Skeletal muscle satellite cell (primary cell): ENCODE data around the gene ERICH2.

ENCODE experiments used
- H3K27me3 ChIP-seq: 2 replicates; pipeline ENCODE4 v1.7.0; 2013; ENCODE audit warnings: low read length; ENCODE audit not compliant: control insufficient read depth, insufficient read depth
- H3K36me3 ChIP-seq: 2 replicates; pipeline ENCODE4 v1.7.0; 2013; ENCODE audit warnings: mild to moderate bottlenecking, control low read depth, low read length; ENCODE audit not compliant: insufficient read depth
- H3K4me1 ChIP-seq: 2 replicates; pipeline ENCODE4 v1.7.0; 2013; ENCODE audit warnings: low read length; ENCODE audit not compliant: control insufficient read depth, insufficient read depth
- H3K4me2 ChIP-seq: 2 replicates; pipeline ENCODE4 v1.7.0; 2013; ENCODE audit warnings: mild to moderate bottlenecking, low read length
- H3K4me3 ChIP-seq: 2 replicates; pipeline ENCODE4 v1.7.0; 2013; ENCODE audit warnings: low read length
- H3K9ac ChIP-seq: 2 replicates; pipeline ENCODE4 v1.7.0; 2013; ENCODE audit warnings: mild to moderate bottlenecking, low read depth, low read length, moderate library complexity
- H3K9me3 ChIP-seq: replicated peaks from 2 replicates; pipeline ENCODE4 v1.7.0; 2013; ENCODE audit warnings: mild to moderate bottlenecking, control low read depth, low read length

The ERICH2 gene

DNA sequence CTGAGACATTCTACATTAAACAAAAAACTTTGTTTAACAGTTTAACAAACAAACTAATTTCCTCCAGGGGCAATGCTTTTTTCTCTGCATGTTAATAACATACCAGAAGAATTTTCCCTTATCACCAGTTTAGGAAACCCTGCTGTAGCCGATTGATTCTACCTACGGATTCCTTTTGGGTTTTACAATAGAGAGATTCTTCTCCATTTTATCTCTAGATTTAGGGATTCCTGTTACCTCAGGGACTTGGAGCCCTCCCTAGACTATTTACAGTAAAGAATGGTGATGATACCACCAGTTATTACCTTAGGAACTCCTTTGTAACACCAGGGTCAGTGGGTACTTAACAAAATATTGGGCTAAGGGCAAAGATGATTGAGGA, 5.3 kb upstream of the ERICH2 start:
- Histone ChIP-seq H3K4me1 (peaks cover under 1% of the 10 kb centered on the region), H3K9ac (no peak overlapping the region), H3K27me3 (no peaks in the 10 kb centered on the region), H3K4me2 (no peak overlapping the region), H3K9me3 (no peaks in the 10 kb centered on the region), H3K36me3 (no peaks in the 10 kb centered on the region), H3K4me3 (no peak overlapping the region)

DNA sequence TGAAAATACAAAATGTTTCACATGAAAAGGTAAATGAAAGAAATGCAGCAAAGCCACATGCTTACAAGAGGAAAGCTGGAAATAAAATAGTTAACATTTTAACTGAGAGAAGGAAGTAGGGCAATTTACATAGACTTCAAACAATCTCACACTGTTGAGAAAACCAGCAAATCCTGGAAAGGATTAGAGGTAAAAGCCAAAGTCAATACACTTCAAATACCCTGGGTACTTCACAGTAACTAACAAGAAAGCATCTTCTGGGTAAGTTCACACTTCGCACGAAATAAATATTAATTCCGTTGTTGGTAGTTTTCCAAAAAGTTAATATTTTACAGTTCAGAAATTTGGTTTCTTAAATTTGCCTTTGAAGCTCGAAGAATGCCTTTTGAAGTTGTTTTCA, 3.5 kb upstream of the ERICH2 start:
- Histone ChIP-seq H3K27me3 (peaks cover 11% of the 10 kb centered on the region), H3K9me3 (no peaks in the 10 kb centered on the region), H3K4me2 (no peak overlapping the region), H3K36me3 (no peaks in the 10 kb centered on the region), H3K4me3 (no peak overlapping the region), H3K9ac (no peak overlapping the region), H3K4me1 (peaks cover 7% of the 10 kb centered on the region)

DNA sequence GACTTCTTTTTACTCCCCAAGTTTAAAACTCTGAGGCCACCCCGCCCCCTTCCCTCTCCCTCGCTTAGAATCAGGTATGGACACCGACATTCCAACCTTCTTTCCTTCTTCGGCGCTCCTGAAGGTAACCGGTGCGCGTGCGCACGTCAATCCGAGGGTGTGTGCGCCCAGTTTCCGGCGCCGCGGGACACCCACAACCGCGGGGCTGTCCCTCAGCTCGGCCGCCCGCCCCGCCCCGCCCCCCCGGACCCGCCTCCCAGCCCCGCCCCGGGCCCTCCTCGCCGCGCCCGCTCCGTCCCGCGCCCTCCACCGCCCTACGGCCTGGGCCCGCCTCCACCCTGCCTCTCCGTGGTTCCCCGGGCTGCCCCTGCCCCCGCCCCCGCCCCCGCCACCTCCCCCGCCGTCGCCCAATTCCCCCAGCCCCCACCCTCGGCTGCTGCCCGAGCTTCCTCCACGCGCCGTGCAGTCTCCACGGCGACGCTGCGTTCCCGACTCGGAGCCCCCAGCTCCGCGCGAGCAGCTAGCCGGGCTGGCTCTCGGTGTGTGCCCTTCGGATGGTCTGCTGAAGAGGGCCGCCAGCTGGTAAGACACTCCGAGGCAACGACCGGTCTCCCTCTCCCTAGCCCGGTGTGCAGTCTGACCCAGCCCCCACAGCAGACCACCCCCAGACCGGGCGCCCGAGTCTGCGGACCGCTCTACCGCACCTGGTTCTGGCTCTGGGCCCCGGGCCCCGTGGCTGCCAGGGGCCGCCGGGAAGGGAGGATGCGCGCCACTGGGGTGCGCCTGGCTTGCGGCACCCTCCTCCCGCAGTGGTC, 635 bp downstream of the ERICH2 start:
- H3K27me3 ChIP-seq = peaks cover 25% of the 10 kb centered on the region
- H3K9me3 ChIP-seq = no peaks in the 10 kb centered on the region
- peak overlapping the region; percentile 98 for H3K4me3 ChIP-seq
- H3K4me2 ChIP-seq = peak overlapping the region; percentile 100
- peak overlapping the region; percentile 81 for H3K9ac ChIP-seq
- H3K36me3 ChIP-seq = no peaks in the 10 kb centered on the region
- peaks cover 7% of the 10 kb centered on the region for H3K4me1 ChIP-seq

DNA sequence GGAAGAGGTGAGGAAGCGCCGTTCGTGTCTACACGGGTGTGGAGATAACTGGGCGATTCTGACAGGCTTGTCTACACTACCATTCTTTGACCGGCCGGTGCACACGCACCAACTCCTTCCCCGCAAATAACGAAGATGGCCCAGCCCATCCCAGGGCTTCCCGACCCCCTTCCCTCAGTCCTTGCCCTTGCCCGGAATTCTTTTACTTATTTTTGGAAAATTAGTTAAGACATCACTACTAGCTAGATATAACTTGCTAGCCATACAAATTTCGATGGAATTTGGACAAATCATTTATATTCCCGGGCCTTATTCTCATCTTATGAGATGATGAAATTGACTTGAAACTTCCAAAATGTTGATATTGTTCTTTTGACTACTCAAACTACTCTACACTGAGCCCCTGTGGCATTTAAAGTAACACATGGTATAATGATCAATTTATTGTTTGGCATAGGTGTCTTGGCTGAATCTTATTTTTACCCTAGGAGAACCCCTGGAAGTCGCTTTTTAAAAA, 1.3 kb downstream of the ERICH2 start:
- peak overlapping the region; percentile 80 for H3K4me3 ChIP-seq

DNA sequence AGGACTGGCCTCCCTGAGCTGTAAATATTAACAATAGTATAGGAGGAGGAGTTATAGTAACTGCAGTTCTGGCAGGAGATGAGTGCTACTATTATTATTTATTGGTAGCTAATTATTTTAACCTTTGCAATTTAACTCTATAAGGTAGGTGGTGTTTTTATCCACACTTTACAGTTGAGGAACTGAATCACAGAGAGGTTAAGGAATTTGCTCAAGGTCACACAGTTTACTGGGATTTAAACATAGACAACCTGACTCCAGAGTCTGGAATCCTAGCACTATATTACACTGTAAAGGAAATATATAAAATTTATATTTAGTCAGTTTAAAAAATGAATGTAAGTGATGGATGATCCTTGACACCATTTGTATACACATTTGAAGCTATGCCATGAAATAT, 2.1 kb downstream of the ERICH2 start:
- H3K4me1 ChIP-seq = peaks cover 7% of the 10 kb centered on the region
- H3K9ac ChIP-seq = no peak overlapping the region
- peaks cover 25% of the 10 kb centered on the region for H3K27me3 ChIP-seq
- H3K4me3 ChIP-seq = no peak overlapping the region
- no peaks in the 10 kb centered on the region for H3K9me3 ChIP-seq
- H3K36me3 ChIP-seq = no peaks in the 10 kb centered on the region
- H3K4me2 ChIP-seq = no peak overlapping the region

More for the DNA sequence above, 1.3 kb downstream of the ERICH2 start:
- peak overlapping the region; percentile 59 for H3K9ac ChIP-seq
- H3K9me3 ChIP-seq = no peaks in the 10 kb centered on the region
- H3K4me2 ChIP-seq = peak overlapping the region; percentile 97
- H3K36me3 ChIP-seq = no peaks in the 10 kb centered on the region
- H3K4me1 ChIP-seq = peaks cover 7% of the 10 kb centered on the region
- H3K27me3 ChIP-seq = peaks cover 25% of the 10 kb centered on the region

DNA sequence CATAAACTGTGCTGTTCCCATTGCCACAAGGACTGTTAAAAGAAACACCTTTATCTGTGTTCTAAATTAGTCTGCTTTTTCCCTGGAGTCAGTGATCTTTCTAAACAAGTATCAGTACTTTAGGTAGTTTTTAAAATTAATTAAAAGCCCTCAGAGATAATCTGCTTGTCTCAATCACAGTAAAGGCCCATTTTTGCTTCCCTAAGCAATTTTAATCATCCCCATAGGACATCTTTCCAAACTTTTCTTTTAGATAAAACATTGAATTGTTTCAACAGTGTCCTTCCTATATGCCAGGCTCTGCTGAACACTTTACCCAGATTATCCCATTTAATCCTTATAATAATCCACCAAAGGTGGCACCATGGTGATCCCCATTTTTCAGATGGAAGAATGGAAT, 3.9 kb downstream of the ERICH2 start:
- Histone ChIP-seq H3K4me1 (peaks cover 7% of the 10 kb centered on the region), H3K27me3 (peaks cover 28% of the 10 kb centered on the region), H3K4me2 (no peak overlapping the region), H3K9me3 (no peaks in the 10 kb centered on the region), H3K9ac (no peak overlapping the region), H3K36me3 (no peaks in the 10 kb centered on the region), H3K4me3 (no peak overlapping the region)

DNA sequence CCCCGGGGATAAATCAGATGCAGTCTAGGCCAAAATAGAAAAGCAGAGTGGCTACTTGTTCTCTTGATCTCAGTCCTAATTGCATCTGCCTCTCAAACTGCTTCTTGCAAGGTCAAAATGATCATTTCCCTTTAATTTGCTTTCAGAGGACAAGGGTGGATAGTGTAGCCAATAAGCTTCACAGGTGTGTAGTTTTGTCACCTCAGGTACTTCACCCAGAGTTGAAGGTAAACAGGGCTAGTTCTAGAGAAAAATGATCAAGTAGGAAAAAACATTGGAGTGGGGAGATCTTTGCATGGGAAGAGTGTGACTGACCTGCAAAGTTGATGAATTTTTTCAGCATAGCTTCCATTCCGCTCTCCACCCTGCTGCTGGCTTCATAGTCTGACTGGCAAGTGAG, 8.7 kb downstream of the ERICH2 start:
- no peaks in the 10 kb centered on the region for H3K4me1 ChIP-seq
- H3K4me3 ChIP-seq = no peak overlapping the region
- peaks cover 4% of the 10 kb centered on the region for H3K27me3 ChIP-seq
- H3K9me3 ChIP-seq = no peaks in the 10 kb centered on the region
- no peak overlapping the region for H3K4me2 ChIP-seq
- H3K36me3 ChIP-seq = no peaks in the 10 kb centered on the region
- no peak overlapping the region for H3K9ac ChIP-seq

DNA sequence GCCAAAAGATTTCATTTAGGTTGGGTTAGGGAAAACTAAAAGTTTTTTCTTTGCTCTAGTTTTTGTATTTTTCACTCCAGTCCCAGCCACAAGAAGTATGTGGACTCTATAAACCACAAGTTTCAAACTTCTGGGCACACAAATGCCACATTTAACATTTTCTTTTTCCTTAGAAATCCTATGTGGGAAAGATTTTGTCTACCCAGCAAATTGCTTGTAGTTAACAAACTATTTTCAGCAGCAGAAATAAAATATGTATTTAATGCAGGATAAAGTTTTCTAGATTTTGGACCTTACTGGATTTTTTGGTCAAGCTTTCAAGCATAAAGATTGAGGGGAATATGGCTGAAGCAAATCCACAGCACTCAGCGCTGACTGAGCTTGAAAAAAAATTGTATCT, 9.1 kb downstream of the ERICH2 start:
- Histone ChIP-seq H3K27me3 (peaks cover 4% of the 10 kb centered on the region), H3K36me3 (no peaks in the 10 kb centered on the region)

DNA sequence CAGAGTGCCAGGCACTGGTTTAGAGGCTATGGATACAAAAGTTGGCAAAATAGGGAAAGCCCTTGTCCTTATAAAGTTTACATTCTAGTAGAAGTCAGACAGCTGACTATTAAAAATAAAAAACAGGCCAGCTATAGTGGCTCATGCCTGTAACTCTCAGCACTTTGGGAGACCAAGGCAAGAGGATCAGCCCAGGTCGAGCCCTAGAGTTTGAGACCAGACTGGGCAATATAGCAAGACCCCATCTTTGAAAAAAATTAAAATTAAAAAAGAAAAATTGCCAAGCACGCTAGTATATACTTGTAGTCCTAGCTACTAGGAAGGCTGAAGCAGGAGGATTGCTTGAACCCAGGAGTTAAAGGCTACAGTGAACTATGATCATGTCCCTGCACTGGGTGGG, 12.5 kb downstream of the ERICH2 start:
- Histone ChIP-seq H3K4me2 (no peak overlapping the region), H3K4me1 (no peaks in the 10 kb centered on the region), H3K9ac (no peak overlapping the region), H3K27me3 (peaks cover 7% of the 10 kb centered on the region), H3K9me3 (no peaks in the 10 kb centered on the region), H3K4me3 (no peak overlapping the region), H3K36me3 (no peaks in the 10 kb centered on the region)

More for the DNA sequence above, 9.1 kb downstream of the ERICH2 start:
- Histone ChIP-seq H3K9me3 (no peaks in the 10 kb centered on the region), H3K9ac (no peak overlapping the region), H3K4me2 (no peak overlapping the region), H3K4me1 (no peaks in the 10 kb centered on the region), H3K4me3 (no peak overlapping the region)

DNA sequence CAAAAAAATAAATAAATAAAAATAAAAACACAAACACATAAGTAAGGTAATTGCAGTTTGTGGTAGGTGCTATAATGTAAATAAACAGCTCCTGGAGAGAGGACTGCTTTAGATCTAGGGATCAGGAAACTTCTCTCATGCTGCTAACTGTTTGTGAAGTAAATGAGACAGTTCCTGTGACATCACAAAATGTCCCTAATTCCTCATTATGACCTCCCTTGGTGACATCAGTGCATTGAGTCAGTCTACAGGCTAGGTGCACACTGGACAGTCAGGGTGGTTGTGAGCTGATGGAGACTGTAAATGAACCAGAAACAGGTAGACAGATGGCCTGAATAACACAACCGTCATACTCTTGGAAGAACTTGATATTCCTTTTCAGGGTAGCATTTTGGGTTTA, 13.4 kb downstream of the ERICH2 start:
- H3K4me1 ChIP-seq = no peaks in the 10 kb centered on the region
- peaks cover 7% of the 10 kb centered on the region for H3K27me3 ChIP-seq
- H3K4me2 ChIP-seq = no peak overlapping the region
- H3K4me3 ChIP-seq = no peak overlapping the region
- no peak overlapping the region for H3K9ac ChIP-seq
- no peaks in the 10 kb centered on the region for H3K9me3 ChIP-seq
- H3K36me3 ChIP-seq = no peaks in the 10 kb centered on the region

DNA sequence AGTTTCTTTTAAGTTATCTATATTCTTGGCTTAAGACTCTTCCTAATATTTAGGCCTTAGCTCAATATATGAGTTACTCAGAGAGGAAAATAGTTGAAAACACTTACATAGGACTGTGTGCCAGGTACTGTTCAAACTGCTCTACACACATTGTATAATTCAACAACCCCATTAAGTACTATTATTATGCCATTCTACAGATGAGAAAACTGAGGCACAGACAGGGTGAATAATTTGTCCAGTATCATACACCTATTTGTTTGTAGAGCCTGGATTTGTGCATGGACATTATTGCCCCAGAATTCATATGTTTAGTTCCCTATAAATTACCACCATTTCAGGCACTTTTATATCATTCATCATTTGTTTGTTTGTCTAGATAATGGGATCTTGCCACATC, 28.8 kb downstream of the ERICH2 start:
- Histone ChIP-seq H3K27me3 (peaks cover 33% of the 10 kb centered on the region), H3K36me3 (no peaks in the 10 kb centered on the region), H3K9me3 (no peaks in the 10 kb centered on the region), H3K9ac (no peak overlapping the region), H3K4me2 (no peak overlapping the region), H3K4me1 (no peaks in the 10 kb centered on the region), H3K4me3 (no peak overlapping the region)

DNA sequence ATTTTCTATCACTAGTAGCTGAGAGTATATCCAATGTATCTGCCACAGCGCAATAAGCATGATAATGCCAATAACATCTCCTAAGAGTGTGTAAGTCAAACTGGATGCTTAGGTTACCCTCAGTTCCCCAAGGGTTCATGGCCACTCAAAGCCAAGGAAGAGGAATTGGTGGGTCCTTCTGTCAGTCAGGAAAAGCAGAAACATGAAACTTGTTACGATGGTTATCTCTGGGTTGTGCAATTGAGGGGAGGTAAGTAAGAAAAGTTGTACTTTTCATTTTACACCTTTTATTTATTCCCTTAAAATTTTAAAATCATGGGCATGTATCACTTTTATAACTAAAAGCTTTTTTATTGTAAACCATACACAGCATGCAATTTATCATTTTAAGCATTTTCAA, 36.4 kb downstream of the ERICH2 start:
- Histone ChIP-seq H3K4me1 (no peaks in the 10 kb centered on the region), H3K36me3 (no peaks in the 10 kb centered on the region), H3K4me3 (no peak overlapping the region), H3K4me2 (no peak overlapping the region), H3K9me3 (no peaks in the 10 kb centered on the region), H3K27me3 (peaks cover 29% of the 10 kb centered on the region), H3K9ac (no peak overlapping the region)
